ENCODE results near the gene STAC.

STAC gene

GRCh38 chr3:36380221-36381031 is at the start of gene STAC:
TSS of gene STAC (plus strand) at chr3:36380504. CDS start at chr3:36380644, 140 bp downstream.
- no peak for DNase-seq

GRCh38 chr3:36332139-36332538 is 48.2 kb upstream of the STAC start:
- DNase-seq: no peak

GRCh38 chr3:36362216-36362615 is 18.1 kb upstream of the STAC start:
- no peak for DNase-seq

GRCh38 chr3:36362973-36363372 is 17.3 kb upstream of the STAC start:
- DNase-seq: no peak

GRCh38 chr3:36364260-36364659 is 16.0 kb upstream of the STAC start:
- no peak for DNase-seq

GRCh38 chr3:36365829-36366228 is 14.5 kb upstream of the STAC start:
- no peak for DNase-seq

- no peak for DNase-seq
Observed at GRCh38 chr3:36366308-36366707, 14.0 kb upstream of the STAC start.

GRCh38 chr3:36367912-36368573 is 12.3 kb upstream of the STAC start:
- no peak for DNase-seq

- no peak for DNase-seq
Observed at GRCh38 chr3:36372534-36372935, 7.8 kb upstream of the STAC start.

GRCh38 chr3:36373084-36373483 is 7.2 kb upstream of the STAC start:
- peak; percentile 42 for DNase-seq

- DNase-seq: no peak
Observed at GRCh38 chr3:36373666-36374065, 6.6 kb upstream of the STAC start.

- DNase-seq: no peak
Observed at GRCh38 chr3:36379872-36380220, 458 bp upstream of the STAC start.

GRCh38 chr3:36381311-36381956 is 1.1 kb downstream of the STAC start:
- no peak for DNase-seq

- DNase-seq: no peak
Observed at GRCh38 chr3:36393563-36393962, 13.3 kb downstream of the STAC start.

- no peak for DNase-seq
Observed at GRCh38 chr3:36394176-36394575, 13.9 kb downstream of the STAC start.

GRCh38 chr3:36397841-36398240 is 17.5 kb downstream of the STAC start:
- no peak for DNase-seq

GRCh38 chr3:36399933-36400332 is 19.6 kb downstream of the STAC start:
- no peak for DNase-seq

- DNase-seq: no peak
Observed at GRCh38 chr3:36401056-36401455, 20.8 kb downstream of the STAC start.

- no peak for DNase-seq
Observed at GRCh38 chr3:36403661-36404060, 23.4 kb downstream of the STAC start.

- DNase-seq: no peak
Observed at GRCh38 chr3:36405190-36405589, 24.9 kb downstream of the STAC start.

GRCh38 chr3:36408146-36408545 is 27.8 kb downstream of the STAC start:
- DNase-seq: no peak

GRCh38 chr3:36409862-36410261 is 29.6 kb downstream of the STAC start:
- DNase-seq: no peak

- DNase-seq: no peak
Observed at GRCh38 chr3:36411587-36411986, 31.3 kb downstream of the STAC start.

- no peak for DNase-seq
Observed at GRCh38 chr3:36416599-36416998, 36.3 kb downstream of the STAC start.
